HG03457 (cell line): ENCODE data around the gene DCTN3.
"Not testable (repeated sequence)": the region's sequence is repeated elsewhere in the genome, so short reads cannot be mapped to it uniquely, and the experiment has no call there.

Experiments used
- ATAC-seq: cut with Tn5 transposase; IDR thresholded peaks from one replicate; pipeline ENCODE4 v1.9.1; 2021; ENCODE audit warnings: moderate number of reproducible peaks; ENCODE audit not compliant: unreplicated experiment

The DCTN3 gene

DNA sequence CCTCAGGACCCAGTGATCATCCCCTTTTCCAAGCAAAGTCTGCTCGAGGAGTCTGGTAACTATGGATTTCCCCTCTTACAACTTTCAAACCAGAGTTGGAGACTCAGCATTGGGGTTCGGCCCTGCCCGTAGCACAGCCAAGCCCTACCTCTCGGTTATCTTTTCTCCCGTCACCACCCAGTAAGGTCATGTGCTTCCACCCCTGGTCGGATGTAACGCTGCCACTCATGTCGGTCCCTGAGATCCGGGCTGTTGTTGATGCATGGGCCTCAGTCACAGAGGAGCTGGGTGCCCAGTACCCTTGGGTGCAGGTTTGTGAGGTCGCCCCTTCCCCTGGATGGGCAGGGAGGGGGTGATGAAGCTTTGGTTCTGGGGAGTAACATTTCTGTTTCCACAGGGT lies 27.4 kb upstream of the DCTN3 start:
- ATAC-seq = no peak

DNA sequence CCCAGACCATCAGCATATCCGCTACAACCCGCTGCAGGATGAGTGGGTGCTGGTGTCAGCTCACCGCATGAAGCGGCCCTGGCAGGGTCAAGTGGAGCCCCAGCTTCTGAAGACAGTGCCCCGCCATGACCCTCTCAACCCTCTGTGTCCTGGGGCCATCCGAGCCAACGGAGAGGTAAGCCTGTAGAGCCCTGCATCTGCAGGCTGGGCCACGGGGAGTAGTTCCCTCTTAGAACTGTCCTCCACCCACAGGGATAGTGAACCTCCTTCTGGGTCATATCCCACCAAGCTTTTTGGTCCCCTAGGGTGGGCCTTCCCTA lies 26.7 kb upstream of the DCTN3 start:
- no peak for ATAC-seq

DNA sequence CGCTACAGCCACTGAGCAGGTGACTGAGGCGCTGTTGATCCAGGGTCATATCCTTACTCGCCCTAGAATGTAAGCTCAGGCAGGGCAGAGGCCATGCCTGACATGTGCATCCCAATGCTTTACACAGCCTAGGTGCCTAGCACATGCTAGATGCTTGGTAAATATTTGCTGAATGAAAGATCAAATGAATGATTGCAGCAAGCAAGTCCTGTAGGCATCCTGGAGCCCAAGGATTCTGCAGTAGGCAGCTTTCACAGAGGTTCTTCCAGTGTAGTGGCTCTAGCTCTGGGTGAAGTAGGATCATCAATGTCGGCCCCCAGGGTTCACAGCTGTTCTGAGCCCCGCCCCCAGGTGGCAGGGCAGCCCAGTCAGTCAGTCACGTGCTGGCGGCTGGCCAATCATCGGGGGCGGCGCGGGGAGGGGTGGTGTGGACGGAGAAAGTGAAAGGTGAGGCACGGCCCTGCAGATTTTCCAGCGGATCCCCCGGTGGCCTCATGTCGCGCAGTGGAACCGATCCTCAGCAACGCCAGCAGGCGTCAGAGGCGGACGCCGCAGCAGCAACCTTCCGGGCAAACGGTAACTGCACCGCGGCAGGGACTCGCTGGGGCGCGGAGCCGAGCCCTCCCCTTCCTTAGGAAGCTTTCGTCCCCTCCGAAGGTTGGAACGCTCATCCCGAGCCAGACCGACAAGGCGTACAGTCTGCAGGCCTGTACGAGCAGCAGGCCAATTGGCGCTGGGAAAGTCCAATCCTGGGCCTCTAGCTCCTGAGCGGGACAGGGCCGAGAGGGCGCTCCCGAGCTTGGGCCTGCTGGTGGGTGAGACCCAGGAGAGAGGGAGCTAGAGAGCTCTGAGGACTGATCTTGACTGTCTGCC lies 26.2 kb upstream of the DCTN3 start, which contains the start of gene GALT:
Gene GALT, plus strand, starts transcription at position 465 of the 873 bp plus-strand sequence. Its CDS starts 30 bp downstream, at position 495.
- peak; percentile 64 for ATAC-seq

DNA sequence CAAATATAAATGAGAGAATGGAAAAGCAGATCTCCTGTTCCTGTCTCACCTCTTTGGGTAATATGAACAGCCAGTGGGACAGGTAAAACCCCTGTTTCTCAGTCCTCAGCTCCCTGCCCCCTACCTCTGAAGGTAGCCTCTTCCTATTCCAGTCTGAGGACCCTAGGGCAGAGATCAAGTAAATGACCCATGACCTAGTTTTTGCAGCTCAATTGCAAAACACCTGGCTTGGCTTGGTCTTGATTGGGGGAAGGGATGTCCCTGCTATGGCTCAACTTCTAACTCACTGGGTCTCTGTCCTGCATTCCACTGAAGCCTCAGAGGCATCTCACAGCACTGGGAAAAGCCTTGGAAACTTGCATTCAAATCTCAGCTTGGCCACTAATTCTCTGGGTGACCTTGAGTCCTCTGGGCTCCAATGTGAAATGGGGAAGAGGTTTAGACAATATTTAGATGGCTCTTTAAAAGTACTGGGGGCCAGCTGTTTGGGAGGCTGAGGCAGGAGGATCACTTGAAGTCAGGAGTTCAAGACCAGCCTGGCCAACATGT lies 24.5 kb upstream of the DCTN3 start:
- ATAC-seq = no peak

DNA sequence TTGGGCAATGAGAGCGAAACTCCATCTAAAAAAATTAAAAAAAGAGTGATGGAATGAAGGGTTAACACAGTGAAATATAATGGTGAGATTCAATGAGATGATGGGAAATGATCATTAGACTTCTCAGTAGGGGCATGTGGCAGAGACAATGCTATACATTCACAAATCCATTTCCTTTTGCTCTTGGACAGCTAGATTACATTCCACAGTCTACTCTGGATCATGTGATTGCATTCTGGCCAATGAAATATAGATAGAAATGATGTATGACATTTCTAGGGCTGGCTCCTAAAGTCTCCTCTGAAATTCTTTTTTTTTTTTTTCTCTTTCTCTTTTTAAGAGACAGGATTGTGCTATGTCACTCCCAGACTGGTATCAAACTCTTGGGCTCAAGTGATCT lies 22.4 kb upstream of the DCTN3 start:
- ATAC-seq = no peak

DNA sequence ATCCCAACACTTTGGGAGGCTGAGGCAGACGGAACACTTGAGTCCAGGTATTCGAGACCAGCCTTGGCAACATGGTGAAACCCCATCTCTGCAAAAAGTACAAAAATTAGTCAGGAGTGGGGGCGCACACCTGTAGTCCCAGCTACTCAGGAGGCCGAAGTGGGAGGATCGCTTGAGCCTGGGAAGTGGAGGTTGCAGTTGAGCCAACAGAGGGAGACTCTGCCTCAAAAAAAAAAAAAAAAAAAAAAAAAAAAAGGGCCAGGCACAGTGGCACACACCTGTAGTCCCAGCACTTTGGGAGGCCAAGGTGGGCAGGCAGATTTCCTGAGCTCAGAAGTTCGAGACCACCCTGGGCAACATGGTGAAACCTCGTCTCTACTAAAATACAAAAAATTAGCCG lies 19.0 kb upstream of the DCTN3 start:
- not testable (repeated sequence) for ATAC-seq

DNA sequence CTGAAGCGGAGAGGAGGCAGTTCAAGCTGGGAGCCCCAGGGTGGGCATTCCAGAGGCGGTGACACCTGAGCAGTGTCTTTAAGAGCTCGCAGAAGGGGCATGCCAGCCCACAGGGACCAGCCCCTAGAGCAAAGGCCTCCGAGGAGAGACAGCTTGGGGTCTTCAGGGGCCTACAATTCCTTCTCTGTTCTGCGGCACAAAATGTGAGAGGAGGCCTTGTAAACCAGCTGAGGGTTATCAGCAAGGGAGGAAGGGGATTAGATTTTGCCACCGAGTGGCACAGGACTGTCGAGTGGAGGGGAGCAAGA lies 17.8 kb upstream of the DCTN3 start:
- ATAC-seq = no peak

DNA sequence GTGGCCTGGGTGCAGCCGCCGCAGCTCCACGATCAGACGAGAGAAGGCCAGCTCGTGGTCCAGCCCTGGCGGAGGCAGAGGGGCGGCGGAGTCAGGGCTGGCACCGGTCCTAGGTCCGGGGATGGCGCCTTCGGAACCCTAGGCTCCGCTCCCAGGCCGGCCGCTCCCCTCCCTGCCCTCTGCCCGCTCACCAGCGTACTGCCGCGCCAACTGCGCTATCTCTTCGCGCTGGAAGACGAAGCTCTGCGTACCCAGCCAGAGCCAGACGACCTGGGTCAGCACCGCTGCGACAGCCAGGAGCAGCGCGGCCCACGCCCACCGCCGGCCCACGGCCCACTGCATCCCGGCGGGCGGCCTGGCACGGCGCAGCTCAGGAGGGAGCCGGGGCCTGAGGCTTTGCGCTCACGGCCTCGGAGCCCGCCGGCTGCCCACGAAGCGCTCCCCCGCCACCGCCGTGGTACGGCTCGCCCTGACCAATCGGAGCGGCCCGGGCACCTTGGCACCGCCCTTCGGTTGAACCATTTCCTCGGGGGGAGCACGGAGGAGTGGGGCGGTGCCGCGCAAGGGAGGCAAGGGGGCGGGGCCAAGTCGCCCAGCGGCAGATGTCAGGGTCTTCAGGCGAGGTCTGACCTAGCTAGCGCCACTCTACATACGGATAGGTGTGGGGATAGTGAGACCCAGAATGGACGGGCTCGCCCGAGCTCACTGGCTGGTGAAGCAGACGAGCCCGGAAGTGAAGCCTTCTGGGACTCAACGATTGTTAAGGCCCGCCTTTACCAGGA lies 17.3 kb upstream of the DCTN3 start, which contains the start of gene SIGMAR1:
Gene SIGMAR1, minus strand, starts transcription at position 432 of the 782 bp plus-strand sequence. Its CDS starts 90 bp downstream, at position 342.
- ATAC-seq = peak; percentile 58

DNA sequence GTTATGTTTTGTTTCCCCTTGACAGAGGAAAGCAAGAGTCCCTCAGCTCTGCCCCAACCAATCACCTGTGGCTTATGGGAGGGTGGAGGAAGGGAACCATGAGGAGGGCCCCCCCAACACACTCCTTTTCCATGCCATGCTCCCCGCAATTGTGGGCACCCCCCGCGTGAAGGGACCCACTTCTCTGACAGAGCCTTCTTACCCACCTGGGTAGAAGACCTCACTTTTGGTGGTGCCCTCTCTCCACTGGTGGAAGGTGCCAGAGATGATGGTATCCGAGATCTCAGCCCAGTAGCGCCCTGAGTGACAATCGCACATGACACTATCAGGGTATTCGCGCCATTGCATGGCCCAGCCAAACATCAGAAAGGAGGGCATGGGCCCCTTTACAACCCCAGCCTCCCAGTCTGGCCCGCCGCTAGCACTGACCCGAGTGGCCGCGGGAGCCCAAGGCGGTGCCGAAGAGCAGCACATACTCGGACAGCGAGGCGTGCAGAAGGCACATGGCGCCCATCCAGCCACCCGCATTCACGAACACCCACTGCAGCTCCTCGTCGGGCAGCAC lies 16.6 kb upstream of the DCTN3 start:
- no peak for ATAC-seq

DNA sequence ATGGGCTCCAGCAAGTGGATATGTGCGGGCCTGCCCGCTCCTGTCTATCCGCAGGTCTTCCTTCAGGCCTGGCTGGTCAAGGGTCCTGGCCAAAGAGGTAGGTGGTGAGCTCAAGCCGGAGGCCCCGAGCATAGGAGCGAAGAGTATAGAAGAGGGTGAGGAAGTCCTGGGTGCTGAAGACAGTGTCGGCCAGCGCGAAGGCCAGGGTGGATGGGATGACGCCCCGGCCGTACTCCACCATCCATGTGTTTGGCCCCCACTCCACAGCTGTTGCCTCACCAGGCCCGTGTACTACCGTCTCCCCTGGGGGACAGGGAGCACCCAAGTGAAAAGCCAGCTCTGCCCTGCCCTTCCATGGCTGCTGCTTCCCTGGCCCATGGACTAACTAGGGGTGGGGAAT lies 15.3 kb upstream of the DCTN3 start:
- no peak for ATAC-seq

DNA sequence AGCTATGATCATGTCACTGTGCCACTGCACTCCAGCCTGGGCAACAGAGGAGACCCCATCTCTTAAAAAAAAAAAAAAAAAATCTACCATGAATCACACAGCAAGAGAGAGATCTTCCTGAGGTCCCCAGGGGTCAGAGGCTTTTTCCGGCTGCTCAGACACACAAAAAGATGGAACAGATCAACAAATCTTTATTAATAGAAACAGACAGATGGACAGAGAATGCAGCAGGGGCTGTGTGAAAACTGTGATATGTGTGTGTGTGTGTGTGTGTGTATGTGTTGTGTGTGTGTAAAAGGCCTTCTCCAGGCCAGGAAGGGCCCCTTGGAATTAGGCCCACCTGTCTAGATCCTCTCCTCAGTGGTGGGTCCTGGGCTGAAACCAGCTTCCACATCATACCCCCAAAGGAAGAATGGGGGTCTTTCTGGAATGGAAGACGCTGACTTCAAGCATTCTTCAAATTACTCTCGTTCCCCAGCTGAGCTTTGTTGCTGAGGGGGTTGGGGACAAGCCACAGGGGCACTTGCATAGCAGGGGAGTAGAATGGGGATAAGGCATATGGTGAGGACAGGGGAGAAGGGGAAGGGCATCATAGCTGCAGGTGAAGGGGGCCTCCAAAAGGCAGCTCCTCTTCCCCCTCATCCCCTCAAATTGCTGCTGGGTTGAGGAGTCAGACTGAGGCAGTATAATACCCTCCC lies 14.4 kb upstream of the DCTN3 start:
- no peak for ATAC-seq

DNA sequence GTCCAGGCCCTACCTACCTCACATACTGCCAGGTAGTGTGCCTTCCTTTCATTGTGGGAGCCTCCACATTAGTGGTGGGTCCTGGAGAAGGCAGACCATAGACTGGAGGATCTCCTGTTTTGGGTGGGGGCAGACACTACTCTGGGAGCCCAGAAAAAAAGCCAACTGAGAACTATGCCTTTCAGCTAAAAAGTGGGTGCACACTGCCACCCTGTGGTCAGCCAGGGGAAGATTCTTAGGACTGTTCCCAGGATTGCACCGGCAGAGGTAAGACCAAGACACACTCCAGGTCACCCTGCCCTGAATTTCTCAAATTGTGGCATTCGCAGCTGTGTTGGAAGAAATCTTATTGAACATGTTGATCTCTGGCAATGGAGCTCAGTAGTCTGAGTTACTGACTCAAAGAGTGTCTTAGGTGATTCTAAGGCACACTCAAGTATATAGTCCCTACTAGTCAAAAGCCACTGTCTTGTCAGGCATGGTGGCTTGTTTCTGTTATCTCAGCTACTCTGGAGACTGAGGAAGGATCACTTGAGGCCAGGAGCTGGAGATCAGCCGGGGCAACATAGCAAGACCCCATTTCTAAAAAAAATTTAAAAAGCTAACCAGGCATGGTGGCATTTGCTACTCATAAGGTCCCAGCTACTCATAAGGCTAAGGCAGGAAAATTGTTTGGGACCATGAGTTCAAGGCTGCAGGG lies 13.7 kb upstream of the DCTN3 start:
- ATAC-seq = no peak

DNA sequence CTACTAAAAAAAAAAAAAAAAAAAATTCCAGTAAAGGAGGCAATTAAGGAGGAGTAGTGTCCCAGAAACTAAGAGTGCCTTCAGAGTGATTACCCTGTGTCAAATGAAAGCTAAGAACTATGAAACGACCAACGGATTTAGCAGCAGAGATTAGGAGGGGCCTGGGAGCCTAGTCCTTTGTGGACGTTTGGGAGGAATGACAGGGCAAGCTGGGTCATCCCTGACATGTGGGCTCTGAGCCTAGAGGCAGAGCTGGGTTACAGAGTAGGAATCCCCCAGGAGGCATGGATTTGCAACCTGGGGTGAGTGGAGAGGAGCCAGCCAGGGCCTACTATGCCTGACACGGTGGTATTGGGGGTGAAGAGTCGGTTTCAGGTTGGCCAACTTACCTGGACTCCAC lies 12.9 kb upstream of the DCTN3 start:
- ATAC-seq = no peak

DNA sequence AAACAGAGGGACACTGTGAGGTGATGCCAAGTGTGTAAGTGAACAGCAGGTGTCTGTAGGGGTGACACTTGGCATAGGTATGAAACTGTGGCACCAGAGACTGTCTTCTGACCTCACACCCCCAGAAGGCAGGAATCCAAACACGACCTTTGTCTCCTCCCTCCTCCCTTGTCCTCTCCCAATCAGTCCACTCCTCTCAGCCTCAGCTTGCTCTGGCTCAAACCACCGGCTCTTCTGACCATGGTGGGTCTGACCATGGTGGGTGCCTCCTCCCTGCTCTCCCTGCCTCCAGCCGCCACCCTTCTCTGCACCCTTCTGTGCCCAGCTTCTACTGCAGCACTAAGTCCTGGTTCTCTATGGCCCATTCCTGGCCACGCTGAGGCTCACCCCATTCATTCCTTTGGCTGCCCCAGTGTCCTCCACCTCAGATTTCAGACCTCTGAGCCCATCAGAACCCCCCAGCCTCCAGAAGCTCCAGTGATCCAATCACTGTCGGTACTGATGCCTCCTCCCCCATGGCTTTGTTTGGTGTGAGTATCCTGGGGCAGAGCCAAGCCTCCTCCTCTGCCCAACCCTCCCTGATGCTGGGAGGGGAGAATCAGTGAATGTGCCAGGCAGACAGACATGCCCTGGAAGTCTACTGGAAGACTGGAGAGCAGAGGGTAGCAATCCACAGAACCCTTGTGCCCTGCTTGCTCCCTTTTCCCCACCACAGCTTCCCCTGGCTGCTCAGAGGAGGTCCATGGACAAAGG lies 10.3 kb upstream of the DCTN3 start:
- no peak for ATAC-seq

DNA sequence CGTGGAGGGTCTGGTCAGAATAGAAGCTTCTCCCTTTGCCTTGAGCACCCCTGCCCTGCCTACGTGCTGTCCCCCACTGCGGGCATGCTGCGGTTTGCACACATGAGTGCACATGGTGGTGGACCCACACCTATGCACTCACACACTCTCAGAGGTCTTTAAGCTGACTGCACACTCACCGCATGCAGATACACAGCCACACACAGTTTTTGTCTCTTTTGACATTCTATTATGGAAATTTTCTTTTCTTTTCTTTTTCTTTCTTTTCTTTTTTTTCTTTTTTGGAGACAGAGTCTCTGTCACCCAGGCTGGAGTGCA lies 9.2 kb upstream of the DCTN3 start:
- ATAC-seq = no peak

DNA sequence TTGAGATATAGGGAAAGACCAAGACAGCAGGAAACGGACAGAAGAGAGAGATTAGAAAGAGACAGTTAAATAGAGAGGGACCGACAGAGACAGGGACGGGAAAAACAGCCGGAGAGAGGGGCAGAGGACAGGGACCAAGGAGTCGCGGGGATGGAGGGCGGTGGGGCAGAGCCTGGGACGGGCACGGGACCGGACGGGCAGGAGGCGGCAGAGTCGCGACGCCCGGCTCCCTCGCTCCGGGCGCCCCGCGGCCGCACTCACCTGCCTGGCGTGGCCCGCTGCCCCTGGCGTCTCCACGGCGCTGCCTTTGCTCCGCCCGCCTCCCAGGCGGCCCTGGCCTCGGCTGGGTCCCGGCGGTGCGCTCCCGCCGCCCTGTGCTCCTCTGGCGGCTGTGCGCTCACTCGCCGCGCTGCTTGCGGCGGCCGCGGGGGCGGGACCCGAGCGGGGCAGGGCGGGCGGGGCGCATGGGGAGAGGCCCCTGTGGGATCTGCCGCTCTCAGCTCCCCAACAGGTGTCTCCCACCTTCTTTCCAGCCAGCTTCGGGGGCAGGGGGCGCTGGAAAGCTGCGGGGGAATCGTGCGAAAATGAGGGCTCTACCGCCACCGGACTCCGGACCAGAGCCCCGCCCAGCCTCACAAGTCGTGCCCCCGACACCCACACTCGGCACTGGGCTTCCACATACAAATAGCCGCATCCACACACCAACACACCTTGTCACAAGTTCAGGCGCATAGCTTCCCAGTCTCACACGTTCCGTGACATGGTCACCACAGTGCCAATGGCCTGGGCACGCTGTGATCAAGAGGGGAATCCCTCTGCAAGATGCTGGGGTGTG lies 8.6 kb upstream of the DCTN3 start, which contains the start of gene ARID3C:
Gene ARID3C, minus strand, starts transcription at position 411 of the 835 bp plus-strand sequence. CDS start 1,052 bp downstream, outside the sequence.
- no peak for ATAC-seq

DNA sequence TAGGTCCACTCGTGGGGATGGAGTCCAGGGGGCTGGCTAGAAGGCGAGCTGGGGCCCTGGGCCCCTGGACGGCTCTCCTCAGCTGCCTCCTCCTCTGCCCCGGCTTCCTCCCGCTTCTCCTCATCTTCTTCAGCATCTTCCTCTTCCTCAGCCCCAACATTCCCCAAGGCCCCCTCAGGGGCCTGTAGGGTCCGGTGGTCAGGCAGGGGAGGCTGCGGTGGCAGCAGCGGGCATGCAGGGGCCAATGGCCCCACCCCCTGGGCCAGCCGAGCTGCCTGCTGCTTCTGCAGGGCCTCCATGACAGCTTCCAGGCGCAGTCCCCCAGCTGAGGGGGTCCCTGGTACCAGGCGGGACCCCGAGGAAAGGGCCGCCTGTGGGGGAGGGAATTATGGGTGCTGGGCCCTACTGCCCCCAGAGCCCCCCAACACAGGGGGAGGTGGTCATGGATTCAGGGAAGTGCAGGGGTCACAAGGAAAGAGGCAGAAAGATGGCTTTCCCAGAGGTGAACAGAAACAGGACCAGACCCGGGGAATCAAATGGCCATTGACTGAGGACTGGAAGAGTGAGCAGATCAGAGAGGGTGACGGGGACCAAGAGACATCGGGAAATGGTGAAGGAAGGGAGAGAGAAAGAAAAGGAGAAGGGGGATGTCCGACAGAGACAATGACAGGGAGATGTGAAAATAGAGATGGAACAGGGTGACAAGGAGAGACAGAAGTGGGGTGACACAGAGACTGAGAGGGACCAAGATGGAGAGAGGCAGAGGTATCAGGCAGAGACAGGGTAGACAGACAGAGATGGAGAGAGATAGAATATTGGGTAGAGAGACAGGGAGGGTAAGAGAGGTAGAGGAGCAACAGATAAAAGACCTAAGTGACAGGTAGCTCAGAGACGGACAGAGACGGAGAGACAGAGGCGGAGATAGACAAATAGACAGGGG lies 7.7 kb upstream of the DCTN3 start:
- no peak for ATAC-seq

DNA sequence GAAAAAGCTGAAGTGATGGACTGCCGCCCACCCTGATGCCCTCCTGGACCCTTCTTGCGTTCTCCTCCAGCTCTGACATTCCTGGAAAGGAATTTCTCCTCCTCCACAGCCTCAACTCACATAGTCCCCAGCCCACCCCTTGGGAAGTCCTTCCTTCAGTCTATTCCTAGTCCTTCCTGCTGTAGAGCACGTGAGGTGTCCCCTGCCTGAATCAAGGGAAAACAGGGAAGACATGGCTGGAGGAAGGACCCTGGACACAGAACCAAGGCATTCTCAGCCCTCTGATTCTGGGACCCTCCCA lies 4.8 kb upstream of the DCTN3 start:
- no peak for ATAC-seq
